SU-DHL-6 (cell line): ENCODE measurements around the gene SYNJ2.

Experiments used
- EZH2phosphoT487 ChIP-seq: fragments of 200-600 bp; sonication (generic), shearing (Covaris generic); conservative IDR thresholded peaks from 2 replicates; pipeline ENCODE4 v1.6.1; 2018; ENCODE audit warnings: mild to moderate bottlenecking, antibody characterized with exemption, low read length, moderate library complexity, mixed read lengths
- TF ChIP-seq, protein P1 (sequence below): fragments of 200-600 bp; sonication (generic); IDR thresholded peaks from one replicate; pipeline ENCODE4 v1.5.1; 2017; ENCODE audit warnings: antibody characterized with exemption, mild to moderate bottlenecking, low read length, moderate library complexity; ENCODE audit not compliant: insufficient read depth, poor library complexity, severe bottlenecking

DNA sequence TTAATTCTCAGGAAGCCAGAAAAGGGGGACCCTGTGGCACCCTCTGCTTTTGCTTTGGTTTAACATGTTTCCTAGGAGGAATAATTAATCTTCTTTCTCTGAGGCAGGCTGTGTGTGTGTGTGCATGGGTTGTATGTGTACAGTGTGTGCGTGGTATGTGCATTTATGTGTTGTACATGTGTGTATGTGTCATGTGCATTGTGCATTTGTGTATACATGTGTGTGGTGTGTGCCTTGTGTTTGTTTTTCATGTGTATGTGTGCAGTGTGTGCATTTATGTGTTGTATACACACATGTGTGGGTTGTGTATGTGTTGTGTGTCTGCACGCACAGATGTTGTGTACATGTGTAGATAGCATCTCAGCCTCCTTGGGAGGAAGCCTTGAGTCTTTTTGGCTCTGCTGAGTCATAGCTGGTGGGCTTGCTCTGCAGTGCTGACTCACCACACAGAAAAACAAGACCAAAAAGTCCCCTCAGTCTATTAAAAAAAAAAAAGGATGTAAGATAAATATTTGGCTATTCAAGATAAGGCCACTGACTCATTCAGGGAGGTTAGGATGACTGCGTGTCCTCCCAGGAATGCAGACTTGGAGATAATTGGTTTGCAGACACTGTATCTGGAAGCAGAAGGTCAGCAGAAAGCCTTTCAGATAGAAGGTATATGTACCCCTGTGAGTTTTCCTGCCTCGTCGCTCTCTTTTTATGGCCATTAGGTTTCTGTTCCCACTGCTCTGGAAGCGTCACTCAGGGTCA lies 58.6 kb downstream of the SYNJ2 start:
- TF ChIP-seq, protein P1, sequence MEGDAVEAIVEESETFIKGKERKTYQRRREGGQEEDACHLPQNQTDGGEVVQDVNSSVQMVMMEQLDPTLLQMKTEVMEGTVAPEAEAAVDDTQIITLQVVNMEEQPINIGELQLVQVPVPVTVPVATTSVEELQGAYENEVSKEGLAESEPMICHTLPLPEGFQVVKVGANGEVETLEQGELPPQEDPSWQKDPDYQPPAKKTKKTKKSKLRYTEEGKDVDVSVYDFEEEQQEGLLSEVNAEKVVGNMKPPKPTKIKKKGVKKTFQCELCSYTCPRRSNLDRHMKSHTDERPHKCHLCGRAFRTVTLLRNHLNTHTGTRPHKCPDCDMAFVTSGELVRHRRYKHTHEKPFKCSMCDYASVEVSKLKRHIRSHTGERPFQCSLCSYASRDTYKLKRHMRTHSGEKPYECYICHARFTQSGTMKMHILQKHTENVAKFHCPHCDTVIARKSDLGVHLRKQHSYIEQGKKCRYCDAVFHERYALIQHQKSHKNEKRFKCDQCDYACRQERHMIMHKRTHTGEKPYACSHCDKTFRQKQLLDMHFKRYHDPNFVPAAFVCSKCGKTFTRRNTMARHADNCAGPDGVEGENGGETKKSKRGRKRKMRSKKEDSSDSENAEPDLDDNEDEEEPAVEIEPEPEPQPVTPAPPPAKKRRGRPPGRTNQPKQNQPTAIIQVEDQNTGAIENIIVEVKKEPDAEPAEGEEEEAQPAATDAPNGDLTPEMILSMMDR, result no peak
- TF ChIP-seq EZH2phosphoT487, result no peak
